AG10803 (cell line): Measurements from ENCODE around the gene B4GALNT3.

Experiments used
- DNase-seq: peaks from one replicate; pipeline ENCODE4 v3.0.0; 2010; ENCODE audit warnings: low read depth
- H3K4me3 ChIP-seq: 2 replicates; pipeline ENCODE4 v1.5.1; 2011; ENCODE audit warnings: mild to moderate bottlenecking, low read length, control low read depth
- TF ChIP-seq, protein P1 (sequence below): conservative IDR thresholded peaks from 2 replicates; pipeline ENCODE4 v1.5.1; 2011; ENCODE audit warnings: mild to moderate bottlenecking, low read length, control low read depth, inconsistent platforms

The B4GALNT3 gene

DNA sequence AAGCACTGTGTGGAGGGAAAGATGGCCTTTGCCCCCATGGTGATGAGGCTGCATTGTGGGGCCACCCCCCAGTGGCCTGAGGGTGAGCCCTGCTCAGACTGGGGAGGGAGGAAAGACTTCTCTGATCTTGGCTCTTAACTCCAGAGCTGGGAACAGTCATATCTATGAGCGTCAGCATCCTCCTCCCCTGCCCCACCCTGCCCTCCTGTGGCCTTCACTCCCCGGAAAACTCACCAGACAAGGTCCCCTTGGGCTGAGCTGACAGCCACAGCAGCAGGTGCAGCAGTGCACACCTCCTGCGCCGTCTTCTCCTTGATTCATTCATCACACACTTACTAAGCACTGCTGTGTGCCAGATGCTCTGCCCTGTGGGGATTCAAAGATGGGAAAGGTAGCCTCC is 98.8 kb downstream of the B4GALNT3 start:
- no peak overlapping the region for H3K4me3 ChIP-seq
- DNase-seq, result no peak
- TF ChIP-seq, protein P1, sequence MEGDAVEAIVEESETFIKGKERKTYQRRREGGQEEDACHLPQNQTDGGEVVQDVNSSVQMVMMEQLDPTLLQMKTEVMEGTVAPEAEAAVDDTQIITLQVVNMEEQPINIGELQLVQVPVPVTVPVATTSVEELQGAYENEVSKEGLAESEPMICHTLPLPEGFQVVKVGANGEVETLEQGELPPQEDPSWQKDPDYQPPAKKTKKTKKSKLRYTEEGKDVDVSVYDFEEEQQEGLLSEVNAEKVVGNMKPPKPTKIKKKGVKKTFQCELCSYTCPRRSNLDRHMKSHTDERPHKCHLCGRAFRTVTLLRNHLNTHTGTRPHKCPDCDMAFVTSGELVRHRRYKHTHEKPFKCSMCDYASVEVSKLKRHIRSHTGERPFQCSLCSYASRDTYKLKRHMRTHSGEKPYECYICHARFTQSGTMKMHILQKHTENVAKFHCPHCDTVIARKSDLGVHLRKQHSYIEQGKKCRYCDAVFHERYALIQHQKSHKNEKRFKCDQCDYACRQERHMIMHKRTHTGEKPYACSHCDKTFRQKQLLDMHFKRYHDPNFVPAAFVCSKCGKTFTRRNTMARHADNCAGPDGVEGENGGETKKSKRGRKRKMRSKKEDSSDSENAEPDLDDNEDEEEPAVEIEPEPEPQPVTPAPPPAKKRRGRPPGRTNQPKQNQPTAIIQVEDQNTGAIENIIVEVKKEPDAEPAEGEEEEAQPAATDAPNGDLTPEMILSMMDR, result no peak

DNA sequence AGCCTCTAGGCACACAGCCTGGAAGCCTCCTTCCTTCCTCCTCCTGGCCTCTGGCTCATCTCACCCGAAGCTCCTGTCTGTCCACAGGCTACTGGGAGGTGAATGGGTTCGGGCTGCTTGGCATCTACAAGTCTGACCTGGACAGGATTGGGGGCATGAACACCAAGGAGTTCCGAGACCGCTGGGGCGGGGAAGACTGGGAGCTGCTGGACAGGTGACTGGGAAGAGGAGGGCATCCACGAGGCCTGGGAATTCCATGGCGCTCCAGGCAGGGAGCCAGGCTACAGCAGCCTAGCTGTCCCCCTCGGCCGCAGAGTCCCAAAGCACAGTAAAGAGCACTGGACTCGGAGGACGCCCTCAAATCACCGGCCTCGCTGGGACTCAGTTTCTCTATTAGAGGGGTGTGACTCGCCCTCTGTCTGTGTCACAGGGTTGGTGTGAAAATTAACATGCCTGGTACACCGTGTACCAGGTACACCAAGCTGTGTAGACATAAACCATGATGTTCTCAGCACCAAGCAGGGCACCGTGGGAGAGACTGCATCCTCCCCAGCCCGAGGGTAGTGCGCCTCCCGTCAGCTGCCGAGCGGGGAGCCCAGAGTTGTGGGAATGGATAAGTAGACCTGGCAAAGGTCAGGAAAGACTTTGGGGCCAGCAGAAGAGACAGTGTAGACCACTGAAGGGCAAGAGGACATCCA is 99.6 kb downstream of the B4GALNT3 start:
- no peak overlapping the region for H3K4me3 ChIP-seq
- TF ChIP-seq, protein P1, result no peak
- no peak for DNase-seq

DNA sequence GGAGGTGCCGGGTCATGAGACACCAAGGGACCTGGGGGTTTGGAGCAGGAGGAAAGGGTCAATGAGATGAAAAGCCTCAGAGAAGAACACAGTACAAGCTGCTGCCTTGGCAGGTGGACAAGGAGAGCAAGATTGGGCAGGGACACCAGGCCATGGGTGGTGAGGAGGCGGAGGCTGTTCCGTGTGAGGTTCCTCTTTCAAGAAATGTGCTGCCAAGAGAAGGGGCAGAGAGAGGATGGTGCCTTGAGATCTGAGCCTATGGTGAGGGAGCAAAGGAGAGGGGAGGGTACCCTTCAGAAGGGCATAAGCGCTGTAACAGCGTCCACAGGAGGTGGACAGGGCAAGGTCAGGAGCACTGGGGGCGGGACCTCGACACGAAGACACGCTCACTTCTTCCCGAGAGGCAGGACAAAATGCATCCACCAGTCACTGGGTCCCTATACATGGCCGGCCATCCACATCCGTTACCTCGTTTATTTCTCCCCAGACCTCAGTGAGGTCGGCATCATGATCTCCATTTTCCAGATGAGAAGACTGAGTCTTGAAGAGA is 100.2 kb downstream of the B4GALNT3 start:
- no peak for DNase-seq
- no peak overlapping the region for H3K4me3 ChIP-seq
- TF ChIP-seq, protein P1, result no peak

DNA sequence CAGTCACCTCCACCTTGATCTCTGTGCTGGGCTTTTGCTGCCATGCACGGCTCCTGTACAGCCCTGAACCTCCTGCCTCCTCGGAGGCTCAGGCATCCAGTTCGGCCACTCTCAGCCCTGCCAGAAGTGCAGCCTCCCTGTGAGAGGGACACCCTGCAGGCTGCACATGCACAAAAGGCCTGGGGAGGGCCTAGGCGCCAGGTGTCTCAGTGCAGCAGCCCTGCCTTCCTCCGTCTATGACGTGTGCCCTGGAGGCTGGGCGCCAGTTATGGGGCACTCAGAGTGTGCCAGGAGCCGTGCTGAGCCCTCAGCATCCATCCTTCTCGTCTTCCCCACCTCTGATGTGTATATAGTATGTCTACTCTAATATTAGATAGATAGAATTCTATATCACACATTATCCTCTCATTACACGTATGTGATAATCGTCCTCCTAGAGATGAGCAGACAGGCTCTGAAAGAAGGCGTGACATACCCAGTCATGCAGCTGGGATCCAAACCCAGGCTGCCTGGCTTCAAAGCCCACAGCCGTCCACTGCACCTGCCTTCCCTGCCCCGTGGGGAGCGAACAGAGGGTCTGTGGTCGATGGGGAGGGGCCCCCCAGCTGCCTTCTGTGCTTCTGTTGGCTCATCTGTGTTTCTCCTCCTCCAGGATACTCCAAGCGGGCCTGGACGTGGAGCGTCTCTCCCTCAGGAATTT is 101.1 kb downstream of the B4GALNT3 start:
- TF ChIP-seq, protein P1, result no peak
- DNase-seq, result no peak
- H3K4me3 ChIP-seq, result no peak overlapping the region

GRCh38 chr12:561391-561705 is 101.6 kb downstream of the B4GALNT3 start:
- no peak for DNase-seq
- H3K4me3 ChIP-seq, result no peak overlapping the region
- TF ChIP-seq, protein P1, result no peak

DNA sequence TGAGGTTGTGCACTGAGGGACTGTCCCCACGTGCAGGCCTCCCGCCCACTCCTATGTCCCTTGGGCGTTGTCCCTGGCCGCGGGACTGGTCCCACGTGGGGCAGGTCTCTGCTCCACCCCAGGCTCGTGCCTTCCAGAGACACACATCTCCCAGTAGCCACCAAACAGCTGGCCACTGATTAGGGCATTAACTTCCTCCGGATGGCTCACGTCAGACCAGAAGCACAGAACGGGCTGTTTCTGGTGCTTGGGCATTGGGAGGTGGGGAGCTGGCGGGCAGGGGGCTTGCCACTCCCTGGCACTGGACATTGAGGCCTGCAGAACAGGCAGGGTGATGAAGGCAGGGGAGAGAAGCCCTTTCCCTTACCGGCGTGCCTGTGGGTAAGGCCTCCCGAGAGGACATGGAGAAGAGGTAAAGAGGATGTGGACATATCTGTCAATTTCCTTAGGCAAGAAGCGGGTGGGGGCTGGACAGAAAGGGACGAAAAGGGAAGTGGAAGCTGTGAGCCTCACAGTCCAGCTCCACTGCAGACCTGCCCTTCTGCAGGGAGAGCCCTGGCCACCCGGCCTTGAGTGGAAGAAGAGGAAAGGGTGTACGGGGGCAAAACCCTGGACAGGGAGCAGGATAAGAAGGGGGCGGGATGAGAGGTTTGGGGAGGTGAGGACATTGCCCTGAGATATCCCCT is 102.3 kb downstream of the B4GALNT3 start:
- DNase-seq, result no peak
- no peak overlapping the region for H3K4me3 ChIP-seq
- TF ChIP-seq, protein P1, result no peak
